Astrocyte of the spinal cord (primary cell): ENCODE results near the gene TSSC4.
A peak's percentile ranks its signal among the peaks of the same experiment; 100 is the strongest.

ENCODE experiments used
- DNase-seq: peaks from one replicate; pipeline ENCODE4 v3.0.0; 2011; ENCODE audit warnings: low read depth, low spot score
- H3K4me3 ChIP-seq: 2 replicates; pipeline ENCODE4 v1.5.1; 2011; ENCODE audit warnings: low read depth, mild to moderate bottlenecking, low read length, moderate library complexity
- CTCF ChIP-seq: IDR thresholded peaks from 2 replicates; pipeline ENCODE4 v1.5.1; 2012; ENCODE audit warnings: low read depth, mild to moderate bottlenecking, low read length, inconsistent platforms
- in situ Hi-C: cut with HindIII; loops from 2 replicates; pipeline ENCODE4 v1.10.0; 2017; ENCODE audit warnings: low sequenced_read_pairs

The TSSC4 gene

GRCh38 chr11:2365571-2366210, 34.9 kb upstream of the TSSC4 start:
- no peak for DNase-seq
- no peak overlapping the region for H3K4me3 ChIP-seq
- in situ Hi-C loops, result no loop called here
- TF ChIP-seq CTCF, result no peak

DNA sequence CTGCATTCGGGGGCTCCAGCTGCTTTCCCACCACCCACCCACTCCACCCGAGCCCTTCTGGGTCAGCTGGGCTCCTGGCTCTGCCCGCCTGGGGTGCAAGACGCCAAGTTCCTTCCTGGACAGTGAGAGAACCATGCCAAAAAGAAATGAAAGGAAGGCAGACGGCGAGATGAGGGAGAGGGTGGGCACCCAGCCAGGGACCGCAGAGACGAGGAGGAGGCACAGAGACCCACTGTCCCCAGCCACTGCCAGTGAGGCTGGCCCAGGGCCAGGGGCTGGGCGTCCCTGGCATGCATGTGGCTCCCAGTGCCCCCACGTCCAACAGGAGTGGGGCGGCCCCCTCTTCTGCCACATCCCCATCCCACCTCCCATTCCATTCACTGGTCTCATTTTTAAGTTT, 34.3 kb upstream of the TSSC4 start:
- no peak overlapping the region for H3K4me3 ChIP-seq
- no peak for DNase-seq
- in situ Hi-C loops, result no loop called here
- TF ChIP-seq CTCF, result no peak

- TF ChIP-seq CTCF, result peak; percentile 20
- H3K4me3 ChIP-seq, result no peak overlapping the region
- in situ Hi-C loops, result no loop called here
- no peak for DNase-seq
These were observed 33.8 kb upstream of the TSSC4 start for GRCh38 chr11:2366733-2367132.

DNA sequence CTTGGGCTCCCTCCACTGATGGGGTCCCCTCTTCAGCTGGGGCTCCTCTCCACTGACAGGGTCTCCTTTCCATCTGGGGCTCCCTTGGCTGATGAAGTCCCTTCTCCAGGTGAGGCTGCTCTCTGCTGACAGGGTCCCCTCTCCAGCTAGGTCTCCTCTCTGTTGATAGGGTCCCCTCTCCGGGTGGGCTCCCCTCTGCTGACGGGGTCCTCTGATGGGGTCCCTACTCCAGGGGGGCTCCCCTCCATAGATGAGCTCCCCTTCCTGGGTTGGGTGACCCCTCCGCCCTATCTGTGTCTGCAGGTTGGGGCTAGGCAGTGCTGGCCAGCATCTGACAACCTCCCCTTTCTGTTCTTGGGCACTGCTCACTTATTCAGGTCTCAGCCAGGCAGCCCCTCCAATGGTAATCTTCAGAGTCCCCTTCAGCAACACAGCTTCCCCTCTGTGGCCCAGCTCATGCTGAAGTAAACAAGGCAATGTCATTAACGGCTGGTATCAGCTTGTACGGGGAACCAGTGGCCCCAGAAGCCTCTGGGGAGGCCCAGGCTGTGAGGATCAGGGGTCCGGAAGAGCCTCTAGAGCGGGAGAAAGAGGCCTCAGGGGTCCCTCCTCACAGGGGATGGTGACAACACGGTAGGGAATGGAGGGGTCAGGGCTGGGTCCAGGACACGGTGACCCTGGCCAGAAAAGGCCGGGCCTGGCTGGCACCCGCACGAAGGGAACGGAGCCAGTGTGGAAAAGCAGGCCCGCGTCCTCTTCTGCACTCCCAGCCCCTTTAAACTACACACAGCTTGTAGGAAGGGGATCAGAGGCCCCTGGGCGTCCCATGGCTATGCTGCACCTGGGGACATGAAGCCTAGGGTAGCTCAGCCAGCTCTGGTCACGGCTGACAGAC, 33.0 kb upstream of the TSSC4 start:
- H3K4me3 ChIP-seq, result no peak overlapping the region
- DNase-seq, result no peak
- in situ Hi-C loops, result no loop called here
- TF ChIP-seq CTCF, result no peak

DNA sequence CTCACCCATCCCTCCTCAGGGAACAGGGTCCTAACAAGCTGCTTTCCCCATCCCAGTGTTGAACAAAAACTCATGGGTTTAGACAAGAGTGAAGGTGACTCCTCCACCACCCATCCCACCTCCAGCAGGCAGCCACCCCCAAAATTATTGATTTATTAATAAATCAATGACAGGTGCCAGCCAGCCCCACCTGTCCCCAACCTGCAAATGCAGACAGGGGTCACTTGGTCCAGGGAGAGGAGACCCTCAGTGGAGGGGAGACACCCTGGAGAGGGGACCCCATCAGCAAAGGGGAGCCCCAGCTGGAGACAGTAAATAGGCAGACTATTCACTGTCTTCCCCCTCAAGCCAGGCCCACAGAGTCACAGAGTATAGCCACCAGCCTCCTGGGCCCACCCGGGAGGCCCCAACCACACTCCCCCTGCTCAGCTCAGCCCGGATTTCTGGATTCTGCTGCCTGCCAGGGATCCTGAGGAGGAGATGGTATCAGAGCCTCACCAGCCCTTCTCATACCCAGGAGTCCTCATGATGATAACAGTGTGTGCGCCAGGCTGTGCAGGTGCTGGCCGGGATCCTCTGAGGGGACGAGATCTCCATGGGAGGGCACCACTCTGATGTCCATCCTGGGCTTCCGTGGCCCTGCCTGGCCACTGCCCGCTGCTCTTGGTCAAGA, 32.2 kb upstream of the TSSC4 start:
- in situ Hi-C loops, result no loop called here
- TF ChIP-seq CTCF, result no peak
- DNase-seq, result no peak
- no peak overlapping the region for H3K4me3 ChIP-seq

- in situ Hi-C loops, result no loop called here
- DNase-seq, result no peak
- TF ChIP-seq CTCF, result no peak
These were observed 31.7 kb upstream of the TSSC4 start for GRCh38 chr11:2368851-2369180.

More at GRCh38 chr11:2368851-2369180, 31.7 kb upstream of the TSSC4 start:
- no peak overlapping the region for H3K4me3 ChIP-seq
